ENCODE results near the gene CADM1. TPM values are rescaled to one million over a fixed set of nuclear protein-coding genes. Genes with fewer than 3 reads are reported as not detected.

The CADM1 gene
- total RNA-seq, 1 experiment from 2014 or later, result 12.9 TPM

DNA sequence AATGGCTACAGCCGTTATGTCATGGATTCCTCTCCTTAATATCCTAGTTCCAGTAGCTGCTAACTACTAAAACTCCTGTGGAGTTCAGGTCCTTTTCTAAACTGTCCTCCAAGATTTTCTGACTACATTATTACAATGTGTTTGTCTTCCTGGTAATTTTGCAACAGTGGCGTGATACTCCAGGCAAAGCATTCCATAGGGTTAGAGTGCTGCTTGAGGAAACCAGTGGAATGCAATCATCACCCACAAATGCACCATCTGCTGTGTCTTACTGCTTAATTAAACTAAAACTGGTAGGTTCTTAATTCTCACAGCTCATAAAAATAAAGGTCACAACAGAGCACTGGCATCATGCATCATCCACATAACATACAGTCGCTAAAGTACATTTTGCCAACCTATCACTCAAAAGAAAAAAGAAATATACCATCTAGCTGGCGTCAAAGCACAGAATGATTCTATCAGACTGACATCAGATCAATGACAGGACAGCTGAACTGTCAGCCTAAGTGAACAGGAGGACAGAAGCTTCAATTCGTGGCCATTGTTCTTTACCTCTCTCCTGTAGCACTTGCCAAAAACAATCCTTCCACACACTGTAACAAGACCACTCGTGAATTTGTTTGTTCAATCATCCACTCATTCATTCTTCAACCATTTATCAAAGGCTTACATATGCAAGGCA lies 182.5 kb downstream of the CADM1 start:
- no peaks in the 10 kb centered on the region for H3K27me3 ChIP-seq (replicated peaks; ENCODE audit: insufficient read depth, low read depth, low read length, poor library complexity)
- intact Hi-C loops (cut with micrococcal nuclease; ENCODE audit: unreplicated experiment), result loop anchor here (5.0 to 10.0 kb wide), 5 partner anchors 549 to 1321 kb away; no protein-coding TSS in a partner anchor
- no peak for DNase-seq (ENCODE audit: low spot score)
- H3K27ac ChIP-seq (ENCODE audit: low read depth, low read length, poor library complexity, severe bottlenecking), result no peak overlapping the region
- no TSS peak for BruUV-seq (replicated peaks)
- TF ChIP-seq EZH2 (IDR thresholded peaks at IDR 0.05; ENCODE audit: borderline replicate concordance, low read depth, low read length, poor library complexity, severe bottlenecking), result no peak
- TF ChIP-seq, protein P1, sequence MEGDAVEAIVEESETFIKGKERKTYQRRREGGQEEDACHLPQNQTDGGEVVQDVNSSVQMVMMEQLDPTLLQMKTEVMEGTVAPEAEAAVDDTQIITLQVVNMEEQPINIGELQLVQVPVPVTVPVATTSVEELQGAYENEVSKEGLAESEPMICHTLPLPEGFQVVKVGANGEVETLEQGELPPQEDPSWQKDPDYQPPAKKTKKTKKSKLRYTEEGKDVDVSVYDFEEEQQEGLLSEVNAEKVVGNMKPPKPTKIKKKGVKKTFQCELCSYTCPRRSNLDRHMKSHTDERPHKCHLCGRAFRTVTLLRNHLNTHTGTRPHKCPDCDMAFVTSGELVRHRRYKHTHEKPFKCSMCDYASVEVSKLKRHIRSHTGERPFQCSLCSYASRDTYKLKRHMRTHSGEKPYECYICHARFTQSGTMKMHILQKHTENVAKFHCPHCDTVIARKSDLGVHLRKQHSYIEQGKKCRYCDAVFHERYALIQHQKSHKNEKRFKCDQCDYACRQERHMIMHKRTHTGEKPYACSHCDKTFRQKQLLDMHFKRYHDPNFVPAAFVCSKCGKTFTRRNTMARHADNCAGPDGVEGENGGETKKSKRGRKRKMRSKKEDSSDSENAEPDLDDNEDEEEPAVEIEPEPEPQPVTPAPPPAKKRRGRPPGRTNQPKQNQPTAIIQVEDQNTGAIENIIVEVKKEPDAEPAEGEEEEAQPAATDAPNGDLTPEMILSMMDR (conservative IDR thresholded peaks at IDR 0.05; ENCODE audit: low read depth, low read length), result no peak
- no peaks in the 10 kb centered on the region for H3K4me1 ChIP-seq (ENCODE audit: insufficient read depth, low read length, poor library complexity, severe bottlenecking)
- ChIA-PET CTCF (no interaction called here), POLR2A (ENCODE audit: low non-redundant PET) (no interaction called here)
- no peaks in the 10 kb centered on the region for H3K36me3 ChIP-seq (ENCODE audit: insufficient read depth, low read length, poor library complexity, severe bottlenecking)
- H3K4me3 ChIP-seq (ENCODE audit: low read depth, low read length, poor library complexity, severe bottlenecking), result no peak overlapping the region
- H3K9me3 ChIP-seq (ENCODE audit: low read depth, low read length, poor library complexity, severe bottlenecking), result no peaks in the 10 kb centered on the region

DNA sequence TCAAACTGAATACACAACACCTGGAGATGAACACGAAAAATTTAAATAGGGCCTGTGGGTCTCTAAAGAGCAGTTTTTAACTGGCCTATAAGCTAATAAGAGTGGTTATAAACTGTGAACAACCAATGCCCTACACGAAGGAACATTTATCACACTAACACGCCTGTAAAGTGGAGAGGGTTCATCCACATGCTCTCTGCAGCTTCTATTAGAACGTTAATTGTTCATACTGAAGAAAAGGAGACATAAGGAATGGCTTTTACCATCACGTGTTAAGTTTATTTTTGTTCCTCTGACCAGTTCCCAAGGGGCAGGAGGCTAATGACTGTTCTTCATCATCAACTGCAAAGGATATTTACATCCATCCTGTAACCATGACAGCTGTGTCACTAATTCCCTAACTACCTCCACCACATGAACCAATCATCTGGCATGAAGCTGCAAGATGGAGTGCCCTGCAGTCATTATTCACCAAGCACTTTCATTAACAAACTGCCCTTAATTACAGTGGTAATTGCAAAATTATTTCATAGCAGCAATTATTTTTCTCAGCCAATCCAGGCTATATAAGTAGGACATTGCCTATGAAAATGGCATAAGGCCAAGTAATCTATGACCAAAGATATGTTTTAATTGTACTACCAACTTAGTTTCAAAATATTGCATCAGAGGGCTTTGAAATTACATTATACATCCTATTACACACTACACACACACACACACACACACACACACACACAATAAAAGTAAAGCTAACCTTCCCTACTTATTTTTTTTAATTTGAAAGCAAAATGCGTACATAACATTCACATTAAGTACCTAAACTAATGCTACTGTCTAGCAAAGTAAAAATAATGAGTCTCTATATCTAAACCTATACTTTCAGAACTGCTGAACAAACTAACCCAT lies 186.7 kb downstream of the CADM1 start:
- TF ChIP-seq, protein P1 (conservative IDR thresholded peaks at IDR 0.05; ENCODE audit: low read depth, low read length), result no peak
- TF ChIP-seq EZH2 (IDR thresholded peaks at IDR 0.05; ENCODE audit: borderline replicate concordance, low read depth, low read length, poor library complexity, severe bottlenecking), result no peak
- no peaks in the 10 kb centered on the region for H3K4me1 ChIP-seq (ENCODE audit: insufficient read depth, low read length, poor library complexity, severe bottlenecking)
- no peak overlapping the region for H3K4me3 ChIP-seq (ENCODE audit: low read depth, low read length, poor library complexity, severe bottlenecking)
- ChIA-PET POLR2A (ENCODE audit: low non-redundant PET) (no interaction called here), CTCF (no interaction called here)
- H3K36me3 ChIP-seq (ENCODE audit: insufficient read depth, low read length, poor library complexity, severe bottlenecking), result no peaks in the 10 kb centered on the region
- no TSS peak for BruUV-seq (replicated peaks)
- peaks cover 6% of the 10 kb centered on the region for H3K27me3 ChIP-seq (replicated peaks; ENCODE audit: insufficient read depth, low read depth, low read length, poor library complexity)
- H3K27ac ChIP-seq (ENCODE audit: low read depth, low read length, poor library complexity, severe bottlenecking), result no peak overlapping the region
- H3K9me3 ChIP-seq (ENCODE audit: low read depth, low read length, poor library complexity, severe bottlenecking), result no peaks in the 10 kb centered on the region
- intact Hi-C loops (cut with micrococcal nuclease; ENCODE audit: unreplicated experiment), result no loop called here
- DNase-seq (ENCODE audit: low spot score), result no peak

DNA sequence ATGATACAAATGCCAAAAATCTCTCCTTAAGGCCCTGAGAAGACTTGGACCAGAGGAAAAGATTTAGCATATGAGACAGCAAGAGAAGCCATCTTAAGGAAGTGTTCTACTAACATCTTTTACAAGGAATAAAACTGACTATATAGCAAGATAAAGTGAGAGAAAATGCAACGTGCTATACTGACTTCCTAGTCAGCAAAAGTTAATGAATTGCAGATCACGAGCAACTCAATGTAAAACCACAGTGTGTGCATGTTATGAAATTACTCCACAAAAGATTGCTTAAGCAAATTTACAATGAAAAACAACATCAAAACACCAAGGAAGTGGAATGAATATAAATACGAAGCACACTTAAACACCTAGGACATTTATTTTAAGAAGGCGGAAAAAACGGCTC lies 187.5 kb downstream of the CADM1 start:
- H3K27ac ChIP-seq (ENCODE audit: low read depth, low read length, poor library complexity, severe bottlenecking), result no peak overlapping the region
- H3K27me3 ChIP-seq (replicated peaks; ENCODE audit: insufficient read depth, low read depth, low read length, poor library complexity), result peaks cover 6% of the 10 kb centered on the region
- intact Hi-C loops (cut with micrococcal nuclease; ENCODE audit: unreplicated experiment), result no loop called here
- H3K4me1 ChIP-seq (ENCODE audit: insufficient read depth, low read length, poor library complexity, severe bottlenecking), result no peaks in the 10 kb centered on the region
- DNase-seq (ENCODE audit: low spot score), result no peak
- BruUV-seq (replicated peaks), result no TSS peak
- TF ChIP-seq, protein P1 (conservative IDR thresholded peaks at IDR 0.05; ENCODE audit: low read depth, low read length), result no peak
- TF ChIP-seq EZH2 (IDR thresholded peaks at IDR 0.05; ENCODE audit: borderline replicate concordance, low read depth, low read length, poor library complexity, severe bottlenecking), result no peak
- H3K9me3 ChIP-seq (ENCODE audit: low read depth, low read length, poor library complexity, severe bottlenecking), result no peaks in the 10 kb centered on the region
- H3K36me3 ChIP-seq (ENCODE audit: insufficient read depth, low read length, poor library complexity, severe bottlenecking), result no peaks in the 10 kb centered on the region
- no peak overlapping the region for H3K4me3 ChIP-seq (ENCODE audit: low read depth, low read length, poor library complexity, severe bottlenecking)
- CTCF ChIA-PET, result no interaction called here
- POLR2A ChIA-PET (ENCODE audit: low non-redundant PET), result no interaction called here
